HG02571 (cell line): Measurements from ENCODE around the gene COLEC12.

Experiments used
- ATAC-seq: cut with Tn5 transposase; IDR thresholded peaks from one replicate; pipeline ENCODE4 v1.9.1; 2021; ENCODE audit warnings: mild to moderate bottlenecking, moderate library complexity; ENCODE audit not compliant: unreplicated experiment

COLEC12 gene

GRCh38 chr18:476251-476664 is 24.2 kb downstream of the COLEC12 start:
- ATAC-seq = no peak

DNA sequence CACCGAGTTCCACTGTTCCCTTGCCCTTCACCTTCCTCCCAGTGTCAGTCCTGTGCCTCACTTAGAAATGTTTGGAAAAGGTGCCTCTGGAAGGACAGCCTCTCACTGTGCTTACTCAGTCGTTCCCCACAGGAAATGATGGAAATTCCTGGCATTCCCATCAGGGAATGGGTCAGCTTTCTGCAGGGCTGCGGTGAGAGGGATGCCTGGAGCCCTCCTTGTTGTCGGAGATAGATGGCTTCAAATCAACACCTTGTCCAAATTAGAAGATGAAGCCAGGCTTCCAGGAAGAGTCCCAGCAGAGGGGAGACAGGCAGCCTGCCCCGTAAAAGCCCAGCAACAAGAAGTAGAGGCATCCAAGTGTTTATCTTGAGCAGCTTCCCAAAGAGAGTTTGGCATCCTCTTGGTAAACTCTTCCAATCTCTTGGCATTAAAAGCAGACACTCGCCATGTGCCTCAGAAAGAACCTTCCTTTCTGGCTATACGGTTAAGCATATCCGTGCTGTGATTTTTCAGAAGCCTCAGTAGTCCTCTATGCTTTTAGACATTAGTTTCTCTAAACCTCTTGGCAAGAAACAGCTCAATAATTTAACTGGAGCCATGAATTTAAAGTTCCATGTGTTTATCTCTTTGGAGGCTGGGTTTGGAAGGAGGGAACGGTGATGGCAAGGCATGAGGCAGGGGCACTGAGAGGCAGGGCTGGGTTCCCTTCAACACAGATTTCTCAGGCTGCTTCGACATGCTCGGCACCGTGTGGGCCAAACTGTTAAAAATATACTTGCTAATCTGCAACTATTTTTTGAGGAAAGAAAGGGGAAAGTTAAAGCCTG is 25.1 kb downstream of the COLEC12 start:
- no peak for ATAC-seq

- no peak for ATAC-seq
Observed at GRCh38 chr18:474416-474815, 26.1 kb downstream of the COLEC12 start.

GRCh38 chr18:473802-474201 is 26.7 kb downstream of the COLEC12 start:
- no peak for ATAC-seq

- no peak for ATAC-seq
Observed at GRCh38 chr18:471716-472115, 28.8 kb downstream of the COLEC12 start.

DNA sequence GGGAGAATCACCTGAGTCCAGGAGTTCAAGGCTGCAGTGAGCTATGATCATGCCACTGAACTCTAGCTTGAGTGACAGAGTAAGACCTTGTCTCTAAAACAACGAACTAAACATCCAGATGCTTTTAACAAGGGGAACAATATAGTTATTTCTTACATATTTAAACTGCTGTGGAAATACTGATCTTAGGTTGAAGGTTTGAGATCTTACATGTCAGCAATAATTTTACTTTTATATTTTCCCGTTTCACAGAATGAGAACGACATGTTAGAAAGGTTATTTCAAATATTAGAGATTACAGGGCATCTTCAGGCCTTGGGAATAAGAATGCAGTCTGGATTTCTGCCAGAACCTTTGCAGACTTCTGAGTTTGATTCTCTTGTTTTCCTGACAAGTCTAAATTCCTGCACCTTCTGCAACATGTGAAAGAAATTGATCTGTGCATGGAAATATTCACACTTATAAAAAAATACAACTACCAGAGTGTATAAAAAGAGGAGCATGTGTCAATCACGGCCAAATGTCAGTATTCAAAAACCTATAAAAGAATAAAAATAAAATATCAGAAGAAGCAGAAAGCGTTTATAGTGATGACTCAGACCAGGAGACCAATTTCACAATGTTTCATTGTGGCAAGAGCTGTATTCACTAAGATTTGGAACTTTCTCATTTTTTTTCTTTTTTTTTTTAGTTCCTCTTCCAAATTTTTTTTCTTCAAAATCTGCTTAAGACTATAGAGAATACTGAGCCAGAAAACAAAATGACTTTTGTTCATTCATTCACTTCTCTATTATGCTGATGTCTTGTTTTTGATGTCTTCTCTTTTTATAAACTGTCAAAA is 29.6 kb downstream of the COLEC12 start:
- no peak for ATAC-seq

DNA sequence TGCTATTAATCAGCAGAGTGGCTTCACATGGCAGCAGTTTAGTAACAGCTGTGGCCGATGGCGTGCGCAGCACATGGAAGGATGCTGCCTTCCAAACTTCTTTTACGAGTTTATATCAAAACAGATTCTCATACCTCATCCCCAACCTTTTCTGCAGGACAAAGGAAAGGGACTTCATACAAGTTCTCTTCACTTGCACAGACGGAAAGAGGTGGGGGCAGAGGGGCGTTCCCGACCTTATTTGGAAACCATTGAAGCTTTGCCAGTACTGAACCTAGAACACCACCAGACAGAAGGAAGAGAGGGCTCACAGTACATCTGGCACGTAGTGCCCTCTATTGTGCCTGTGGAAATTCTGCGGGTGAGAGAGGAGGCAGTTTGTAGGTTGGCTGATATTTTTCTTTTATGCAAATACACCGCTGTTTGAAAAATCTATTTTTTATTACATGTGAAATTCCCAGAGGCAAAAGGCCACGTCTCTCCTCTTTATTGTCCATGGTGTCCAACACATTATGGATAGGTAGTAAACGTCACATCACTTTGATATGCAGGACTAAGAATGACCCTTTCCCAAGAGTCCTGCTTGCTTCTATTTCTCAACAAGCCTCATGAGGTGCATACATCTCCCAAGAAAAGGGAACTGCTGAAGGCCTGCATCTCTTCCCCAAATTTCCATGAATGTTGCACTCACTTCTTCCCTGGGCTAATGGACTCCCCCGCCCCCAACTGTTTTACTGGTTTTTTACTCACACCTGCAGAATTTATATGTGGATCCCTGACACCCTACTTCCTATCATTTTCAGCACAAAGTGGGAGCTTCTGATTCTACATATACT is 31.3 kb downstream of the COLEC12 start:
- ATAC-seq = no peak

DNA sequence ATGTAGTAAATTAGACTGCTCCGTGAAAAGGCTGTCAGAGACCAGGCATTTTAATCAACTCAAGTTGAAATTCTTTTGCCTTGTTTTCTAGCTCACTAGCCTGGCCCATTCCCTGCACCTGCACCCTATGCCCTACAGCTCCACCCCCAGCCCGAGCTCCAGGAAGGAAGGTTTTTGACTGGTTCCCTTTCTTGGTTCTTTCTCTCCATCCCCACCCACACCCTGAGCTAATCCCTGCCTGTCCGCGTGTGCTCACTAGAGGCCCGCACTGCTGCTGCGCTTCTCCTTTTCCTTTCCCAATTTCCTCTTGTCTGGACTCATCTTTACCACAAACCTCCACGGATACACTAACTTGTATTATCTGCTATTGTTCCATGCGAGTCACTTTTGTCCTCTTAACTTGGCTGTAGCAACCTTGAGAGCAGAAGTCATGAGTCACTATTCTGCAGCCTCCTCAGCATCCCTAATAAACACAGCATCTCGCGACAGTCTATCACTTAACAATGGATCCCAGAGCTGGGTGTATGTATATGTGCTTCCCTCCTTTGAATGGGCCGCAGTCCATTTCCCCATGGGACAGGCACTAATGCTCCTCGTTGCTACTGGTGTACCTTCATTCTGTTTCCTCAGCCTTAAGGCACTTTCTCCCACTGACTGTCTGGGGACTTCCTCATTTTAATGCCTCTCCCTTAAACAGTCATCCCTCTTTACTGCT is 36.5 kb downstream of the COLEC12 start:
- ATAC-seq = no peak

DNA sequence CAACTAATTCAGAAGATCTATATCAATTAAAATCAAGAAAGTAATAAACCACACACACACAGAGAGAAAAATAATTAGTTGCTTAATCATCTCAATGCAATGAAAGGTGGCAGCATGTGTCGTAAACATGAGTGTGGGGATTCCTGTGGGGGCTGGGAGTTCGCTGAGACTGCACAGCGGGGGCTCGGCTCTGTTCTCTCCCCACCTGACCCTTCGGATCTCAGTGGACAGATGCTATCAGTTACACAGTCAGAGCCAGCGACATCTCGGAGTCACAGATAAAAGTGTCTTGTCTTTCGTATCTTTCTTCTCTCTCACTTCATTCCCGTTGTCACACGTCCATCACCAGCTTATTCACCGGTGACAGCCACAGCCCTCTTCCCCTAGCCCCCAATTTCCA is 37.1 kb downstream of the COLEC12 start:
- no peak for ATAC-seq

DNA sequence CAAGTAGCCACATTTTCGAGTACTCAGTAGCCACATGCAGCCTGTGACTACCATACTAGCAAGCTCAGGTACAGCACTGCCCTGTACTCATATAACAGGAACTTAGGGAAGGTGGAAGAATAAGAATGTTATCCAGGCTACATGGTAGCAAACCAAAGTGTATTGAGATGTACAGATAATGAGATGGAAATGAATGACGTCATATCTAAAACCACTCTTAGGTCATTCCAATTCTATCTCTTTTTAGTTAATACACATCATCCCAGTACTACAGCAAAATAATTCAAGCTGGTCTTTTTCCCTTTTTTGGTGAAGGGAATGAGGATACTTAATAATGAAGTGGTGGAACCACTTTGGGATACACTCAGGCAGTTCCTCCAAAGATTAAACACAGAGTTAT is 38.7 kb downstream of the COLEC12 start:
- ATAC-seq = no peak

DNA sequence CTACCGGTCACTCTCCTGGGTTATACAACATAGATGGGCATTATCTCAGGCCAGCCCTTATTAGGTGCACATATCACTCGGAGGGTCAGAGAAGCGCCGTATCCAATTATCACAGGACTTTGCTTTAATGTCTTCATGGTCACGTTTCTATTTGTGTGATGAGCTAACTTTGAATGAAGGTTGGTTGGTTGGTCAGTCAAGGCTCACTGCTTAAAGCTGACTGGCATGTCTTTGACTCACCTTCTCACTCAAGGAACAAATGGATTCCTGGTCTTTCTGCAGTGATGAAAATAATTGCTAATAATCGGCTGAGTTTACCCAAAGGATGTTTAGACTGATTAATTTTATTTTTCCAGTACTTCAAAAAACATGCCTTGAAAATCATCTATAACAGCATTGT is 39.7 kb downstream of the COLEC12 start:
- no peak for ATAC-seq

- ATAC-seq = no peak
Observed at GRCh38 chr18:459814-460593, 40.5 kb downstream of the COLEC12 start.

GRCh38 chr18:457521-458412 is 42.7 kb downstream of the COLEC12 start:
- ATAC-seq = no peak

- ATAC-seq = no peak
Observed at GRCh38 chr18:457140-457519, 43.4 kb downstream of the COLEC12 start.

DNA sequence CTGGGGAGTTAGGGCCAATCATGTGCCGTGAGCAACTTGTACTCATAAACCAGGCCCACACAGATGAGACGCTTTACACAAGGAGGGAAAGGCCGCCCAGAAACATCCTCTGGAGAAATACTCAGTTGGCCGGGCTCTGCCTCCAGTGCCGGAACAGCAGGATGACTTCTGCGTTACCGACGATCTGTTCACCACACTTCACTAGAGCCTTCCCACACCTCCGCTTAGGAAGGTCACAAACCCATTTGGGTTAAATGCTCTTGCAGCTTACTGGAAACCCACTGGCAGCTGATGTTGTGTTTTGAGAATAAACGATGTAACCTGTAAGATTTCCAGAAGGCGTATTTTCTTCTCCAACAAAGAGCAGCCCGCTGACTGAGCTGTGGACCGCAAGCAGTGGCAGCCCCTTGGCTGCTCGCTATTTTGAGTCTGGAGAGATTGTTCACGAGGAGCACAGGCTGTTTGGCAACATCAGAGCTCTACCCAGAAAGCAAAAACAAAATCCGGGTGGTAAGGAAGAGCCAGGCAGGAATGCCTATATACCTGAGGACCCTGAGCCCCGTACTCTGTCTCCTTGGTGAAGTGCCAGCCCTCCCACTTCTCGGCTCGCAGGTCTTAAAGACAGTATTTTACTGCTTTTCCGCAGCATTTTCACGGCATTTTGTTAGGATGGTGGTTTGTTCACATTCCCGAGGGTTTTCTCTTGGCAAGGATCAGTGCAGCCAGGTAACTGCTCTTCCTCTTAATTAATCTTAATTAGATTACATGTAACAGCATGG is 44.0 kb downstream of the COLEC12 start:
- no peak for ATAC-seq

DNA sequence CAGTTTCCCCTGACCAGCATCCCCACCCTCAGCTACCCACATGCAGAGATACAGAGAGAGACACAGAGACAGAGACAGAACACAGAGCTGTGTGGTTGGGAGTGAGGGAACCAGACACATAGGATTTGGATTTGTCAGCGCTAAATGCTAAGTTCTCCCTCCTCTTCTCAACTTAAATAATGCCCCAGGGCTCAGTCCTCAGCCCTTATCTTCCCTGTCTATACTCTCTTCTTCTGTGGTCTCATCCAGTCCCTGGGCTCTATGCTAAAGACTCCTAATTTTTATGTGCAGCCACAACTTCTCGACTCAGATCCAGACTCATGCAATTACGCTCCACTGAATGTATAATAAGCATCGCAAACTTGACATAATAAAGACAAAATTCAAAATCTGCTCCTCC is 47.1 kb downstream of the COLEC12 start:
- no peak for ATAC-seq

DNA sequence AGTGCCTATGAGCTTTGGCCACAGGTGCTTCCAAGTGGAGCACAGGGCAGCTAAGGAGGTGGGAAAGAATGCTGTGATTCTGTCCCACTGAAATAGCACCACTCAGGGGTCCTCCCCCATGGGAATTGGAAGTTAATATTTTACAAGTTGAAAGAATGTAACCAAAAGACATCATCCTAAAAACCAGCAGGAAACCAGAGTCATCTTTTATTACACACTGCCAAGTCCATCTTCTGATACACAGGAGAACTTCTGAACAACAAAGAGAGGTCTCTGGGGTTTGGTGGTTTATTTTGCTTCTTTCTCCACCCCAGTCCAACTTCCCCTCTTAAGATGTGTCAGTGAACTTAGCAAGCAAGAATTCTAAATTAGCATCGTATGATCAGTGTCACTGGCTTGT is 47.7 kb downstream of the COLEC12 start:
- no peak for ATAC-seq

DNA sequence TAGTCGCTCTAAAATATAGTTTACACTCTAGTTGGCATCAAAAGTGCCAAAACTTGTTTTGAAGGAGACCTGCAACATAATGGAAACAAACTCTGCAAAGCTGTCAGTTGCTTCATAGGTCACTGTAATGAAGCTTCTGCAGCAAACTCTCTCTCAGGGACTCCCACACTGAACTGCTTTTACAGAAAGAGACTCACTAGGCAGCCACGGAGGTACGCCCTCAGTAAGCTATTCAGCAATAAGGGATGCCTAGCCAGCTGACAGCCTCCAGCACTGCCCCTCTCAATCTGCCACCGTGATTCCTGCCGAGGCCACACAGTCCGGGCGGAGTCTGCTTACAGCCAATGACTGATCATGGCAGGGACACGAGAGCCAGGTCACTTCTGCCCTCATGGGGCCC is 51.1 kb downstream of the COLEC12 start:
- ATAC-seq = no peak
